Measurements from ENCODE around the gene MEGF10.

- TF ChIP-seq CTCF (conservative IDR thresholded peaks at IDR 0.05) (no peak), EZH2 (IDR thresholded peaks at IDR 0.05; ENCODE audit: low read depth) (no peak)
Measured at GRCh38 chr5:127452626-127453025, 162.0 kb downstream of the MEGF10 start.

All from PC-9 (cell line).